ENCODE results near the gene SIGLEC9. TPM values are rescaled to one million over a fixed set of nuclear protein-coding genes. Genes with fewer than 3 reads are reported as not detected.

Gene SIGLEC9
- total RNA-seq, 1 experiment from 2014 or later, result not detected

GRCh38 chr19:51107406-51108065 lies 17.2 kb upstream of the SIGLEC9 start:
- Histone ChIP-seq H3K36me3 (ENCODE audit: control insufficient read depth in 1 of 2, insufficient read depth in 2 of 2, low read length in 2 of 2) (peaks cover 6 to 12% of the 10 kb centered on the region in 2 experiments; a peak in 3 of 4 replicates), H3K9me3 (ENCODE audit: control insufficient read depth in 1 of 2, insufficient read depth in 1 of 2, low read depth in 1 of 2, low read length in 2 of 2) (no peaks in the 10 kb centered on the region), H3K27me3 (ENCODE audit: insufficient read depth, low read length) (no peaks in the 10 kb centered on the region), H3K4me3 (replicated peaks in 1 of 2; ENCODE audit: low read depth in 1 of 2, low read length in 2 of 2) (peak overlapping the region; percentile 93 to 95), H3K27ac (ENCODE audit: low read depth, low read length) (peak overlapping the region; percentile 44), H3K9ac (ENCODE audit: low read length) (peak overlapping the region; percentile 70), H3K79me2 (ENCODE audit: insufficient read depth, low read length) (peaks cover 40% of the 10 kb centered on the region), H2AFZ (ENCODE audit: low read depth, low read length, poor library complexity, severe bottlenecking) (no peak overlapping the region), H3K9me2 (ENCODE audit: insufficient read depth) (no peaks in the 10 kb centered on the region), H3K4me1 (ENCODE audit: control insufficient read depth in 1 of 2, insufficient read depth in 2 of 2, low read length in 2 of 2) (peaks cover 19 to 37% of the 10 kb centered on the region in 2 experiments), H3K4me2 (ENCODE audit: low read length) (peak overlapping the region; percentile 97), H4K20me1 (ENCODE audit: insufficient read depth) (no peaks in the 10 kb centered on the region)
- ATAC-seq (peak; percentile 33), DNase-seq (ENCODE audit: low read depth, low spot score) (peak; percentile 15)
- RAD21 ChIA-PET (ENCODE audit: low non-redundant PET in 1 of 2, low total read pairs in 2 of 2, uncharacterized antibody in 2 of 2, unreplicated experiment in 2 of 2), result no interaction called here
- POLR2A ChIA-PET, result no interaction called here
- no peak for TF ChIP-seq FOSL1 (IDR thresholded peaks at IDR 0.05; ENCODE audit: low read depth)
- 0 out of 6 replicates have a peak, but pooled peaks of 1 of the 3 experiments have one; percentile 3 for TF ChIP-seq CTCF (IDR thresholded peaks at IDR 0.05 in 2 of 3, conservative IDR thresholded peaks at IDR 0.05 in 1 of 3; ENCODE audit: borderline replicate concordance in 1 of 3, insufficient read depth in 1 of 3, low read depth in 2 of 3, low read length in 2 of 3)
- CTCF ChIA-PET, result no interaction called here
- intact Hi-C loops (cut with micrococcal nuclease), result no loop called here
- BruUV-seq (replicated peaks), result TSS peak; percentile 62

GRCh38 chr19:51108066-51108804 lies 16.5 kb upstream of the SIGLEC9 start, which contains the start of gene CTU1:
Gene CTU1, minus strand, starts transcription at chr19:51108409. Its CDS starts 3,840 bp downstream, at chr19:51104569.
- POLR2A ChIA-PET, result no interaction called here
- no TSS peak for BruUV-seq (replicated peaks)
- H3K4me3 ChIP-seq (replicated peaks in 1 of 2; ENCODE audit: low read depth in 1 of 2, low read length in 2 of 2), result peak within 1 kb of the TSS; percentile 93 to 95
- peak within 1 kb of the TSS; percentile 44 for H3K27ac ChIP-seq (ENCODE audit: low read depth, low read length)
- no peaks in the 10 kb centered on the region for H3K9me3 ChIP-seq (ENCODE audit: control insufficient read depth in 1 of 2, insufficient read depth in 1 of 2, low read depth in 1 of 2, low read length in 2 of 2)
- peaks cover 0 to 6% of the 10 kb centered on the region in 2 experiments; a peak in 2 of 4 replicates for H3K36me3 ChIP-seq (ENCODE audit: control insufficient read depth in 1 of 2, insufficient read depth in 2 of 2, low read length in 2 of 2)
- peak; percentile 99 for DNase-seq (ENCODE audit: low read depth, low spot score)
- RAD21 ChIA-PET (ENCODE audit: low non-redundant PET in 1 of 2, low total read pairs in 2 of 2, uncharacterized antibody in 2 of 2, unreplicated experiment in 2 of 2), result no interaction called here
- TF ChIP-seq ZFX (IDR thresholded peaks at IDR 0.05) (peak; percentile 87), MAX (IDR thresholded peaks at IDR 0.05) (peak; percentile 93), SP1 (IDR thresholded peaks at IDR 0.05; ENCODE audit: low read depth) (no peak; the same call in 1 of the 2 replicates), YY1 (IDR thresholded peaks at IDR 0.05; ENCODE audit: extremely low read depth, insufficient replicate concordance, low read depth, low read length) (peak; percentile 64), CBX3 (IDR thresholded peaks at IDR 0.05; ENCODE audit: low read depth) (no peak; the same call in 1 of the 2 replicates), POLR2AphosphoS5 (IDR thresholded peaks at IDR 0.05; ENCODE audit: low read depth, low read length) (peak; percentile 82), SIN3A (IDR thresholded peaks at IDR 0.05; ENCODE audit: low read depth) (peak; percentile 28; the same call in 1 of the 2 replicates), ZNF274 (IDR thresholded peaks at IDR 0.05; ENCODE audit: low read depth, low read length) (no peak), ELF1 (IDR thresholded peaks at IDR 0.05; ENCODE audit: borderline replicate concordance, low read depth) (peak; percentile 95), POLR2A (IDR thresholded peaks at IDR 0.05; ENCODE audit: borderline replicate concordance, extremely low read depth, insufficient read depth, insufficient read length) (peak; percentile 60)
- peak; percentile 93 for ATAC-seq
- peak within 1 kb of the TSS; percentile 91 for H2AFZ ChIP-seq (ENCODE audit: low read depth, low read length, poor library complexity, severe bottlenecking)
- no peaks in the 10 kb centered on the region; the same call in 1 of the 2 replicates for H3K27me3 ChIP-seq (ENCODE audit: insufficient read depth, low read length)
- no peaks in the 10 kb centered on the region for H3K9me2 ChIP-seq (ENCODE audit: insufficient read depth)
- H3K79me2 ChIP-seq (ENCODE audit: insufficient read depth, low read length), result peaks cover 34% of the 10 kb centered on the region
- intact Hi-C loops (cut with micrococcal nuclease), result no loop called here
- H3K9ac ChIP-seq (ENCODE audit: low read length), result peak within 1 kb of the TSS; percentile 70
- CTCF ChIA-PET, result no interaction called here
- H4K20me1 ChIP-seq (ENCODE audit: insufficient read depth), result no peaks in the 10 kb centered on the region
- H3K4me1 ChIP-seq (ENCODE audit: control insufficient read depth in 1 of 2, insufficient read depth in 2 of 2, low read length in 2 of 2), result peaks cover 19 to 37% of the 10 kb centered on the region in 2 experiments
- peak within 1 kb of the TSS; percentile 97 for H3K4me2 ChIP-seq (ENCODE audit: low read length)

Measured in HCT116 (cell line).